Measurements from ENCODE around the gene PALM3.
A peak's percentile ranks its signal among the peaks of the same experiment; 100 is the strongest.
"Not testable (repeated sequence)": the region's sequence is repeated elsewhere in the genome, so short reads cannot be mapped to it uniquely, and the experiment has no call there.

PALM3 gene

DNA sequence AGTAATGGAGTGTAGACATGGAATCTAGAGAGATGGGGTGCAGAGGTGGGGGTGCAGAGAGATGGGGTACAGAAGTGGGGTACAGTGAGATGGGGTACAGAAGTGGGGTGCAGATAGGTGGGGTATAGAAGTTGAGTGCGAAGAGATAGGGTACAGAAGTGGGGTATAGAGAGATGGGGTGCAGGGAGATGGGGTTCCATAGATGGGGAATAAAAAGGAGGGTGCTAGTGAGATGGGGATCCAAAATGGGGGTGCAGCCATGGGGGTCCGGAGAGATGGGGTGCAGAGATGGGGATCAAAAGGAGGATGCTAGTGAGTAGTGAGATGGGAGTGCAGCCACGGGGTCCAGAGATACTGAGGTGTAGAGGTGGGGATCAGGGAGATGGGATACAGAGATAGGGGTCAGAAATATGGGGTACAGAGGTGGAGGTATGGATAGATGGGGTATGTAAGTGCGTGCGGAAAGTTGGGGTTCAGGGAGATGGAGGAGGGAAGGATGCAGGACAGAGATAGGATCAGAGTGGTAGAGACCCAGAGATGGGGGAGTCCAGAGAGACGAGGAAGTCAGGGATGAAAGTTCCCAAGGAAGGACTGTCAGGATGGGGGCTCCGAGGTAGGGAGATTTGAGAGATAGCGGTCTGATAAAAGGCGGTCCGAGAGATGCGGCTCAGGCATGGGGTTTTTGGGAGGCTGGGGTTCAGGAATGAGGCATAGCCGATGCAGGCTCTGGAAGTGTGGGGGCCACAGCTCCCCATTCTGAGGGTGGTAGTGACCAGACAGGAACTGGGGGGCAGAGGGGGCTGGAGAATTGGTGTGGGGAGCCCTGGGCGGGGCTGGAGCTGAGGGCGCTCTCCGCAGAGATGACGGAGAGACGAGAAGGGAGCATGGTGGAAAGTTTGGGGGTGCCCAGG is 3.4 kb downstream of the PALM3 start:
- no peak for FAIRE-seq

GRCh38 chr19:14056741-14057356 is 5.0 kb downstream of the PALM3 start:
- FAIRE-seq, result no peak

DNA sequence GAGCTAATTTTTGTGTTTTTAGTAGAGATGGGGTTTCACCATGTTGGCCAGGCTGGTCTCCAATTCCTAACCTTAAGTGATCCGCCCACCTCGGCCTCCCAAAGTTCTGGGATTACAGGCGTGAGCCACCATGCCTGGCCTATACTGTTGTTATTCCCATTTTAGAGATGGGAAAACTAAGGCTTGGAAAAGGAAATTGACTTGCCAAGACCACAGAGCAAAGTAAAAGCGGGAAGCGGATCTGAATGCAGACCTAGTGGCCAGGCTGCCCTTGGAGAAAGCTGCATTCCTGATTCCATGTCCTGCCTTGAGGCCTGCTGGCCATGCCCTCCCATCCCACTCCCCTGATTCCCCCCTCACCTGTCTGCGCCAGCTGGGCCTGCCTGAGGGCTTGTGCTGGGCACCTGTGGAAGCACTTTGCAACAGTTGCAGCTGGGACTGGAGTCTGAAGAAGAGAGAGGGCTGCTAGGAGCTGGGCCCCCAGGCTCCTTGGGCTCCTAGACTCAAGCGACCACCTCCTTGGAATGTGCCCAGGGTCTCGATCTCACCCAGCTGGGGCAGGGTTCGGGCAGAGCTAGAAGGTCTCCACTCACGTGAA is 5.7 kb downstream of the PALM3 start:
- FAIRE-seq, result no peak

DNA sequence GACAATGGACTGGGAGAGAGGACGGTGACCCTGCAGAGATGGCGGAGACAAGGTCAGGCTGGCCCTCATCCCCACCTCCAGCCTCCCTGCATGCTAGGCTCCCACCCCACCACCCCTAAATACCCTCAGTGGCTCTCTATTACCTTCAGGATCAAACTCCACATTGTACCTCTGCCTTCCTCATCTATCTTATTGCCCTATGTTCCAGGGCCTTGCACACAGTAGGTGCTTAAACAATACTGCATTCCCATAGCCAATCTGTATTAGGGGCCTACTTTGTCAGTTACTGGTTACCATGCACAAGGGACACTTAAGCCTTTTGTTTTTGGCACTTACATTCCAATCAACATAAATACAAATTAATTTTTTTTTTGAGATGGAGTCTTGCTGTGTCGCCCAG is 6.5 kb downstream of the PALM3 start:
- FAIRE-seq, result no peak

DNA sequence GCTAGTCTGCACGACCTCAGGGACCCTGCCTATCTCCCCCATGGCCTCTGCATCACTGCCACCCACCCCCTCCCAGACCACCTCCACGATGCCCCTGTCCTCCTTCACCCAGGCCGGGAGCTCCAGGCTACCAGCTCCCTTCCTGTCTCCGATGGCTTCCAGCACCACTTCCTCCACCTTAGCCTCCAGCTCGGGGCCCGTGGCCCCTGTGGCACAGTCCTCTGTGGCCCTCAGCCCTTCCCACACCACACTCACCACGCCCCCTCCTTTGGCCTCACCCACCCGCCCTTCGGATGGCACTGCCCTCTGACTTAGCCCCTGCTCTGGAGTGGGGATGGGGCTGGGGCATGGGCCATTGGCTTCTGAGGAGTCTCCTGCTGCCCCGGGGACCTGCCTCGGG is 7.2 kb downstream of the PALM3 start:
- no peak for FAIRE-seq

DNA sequence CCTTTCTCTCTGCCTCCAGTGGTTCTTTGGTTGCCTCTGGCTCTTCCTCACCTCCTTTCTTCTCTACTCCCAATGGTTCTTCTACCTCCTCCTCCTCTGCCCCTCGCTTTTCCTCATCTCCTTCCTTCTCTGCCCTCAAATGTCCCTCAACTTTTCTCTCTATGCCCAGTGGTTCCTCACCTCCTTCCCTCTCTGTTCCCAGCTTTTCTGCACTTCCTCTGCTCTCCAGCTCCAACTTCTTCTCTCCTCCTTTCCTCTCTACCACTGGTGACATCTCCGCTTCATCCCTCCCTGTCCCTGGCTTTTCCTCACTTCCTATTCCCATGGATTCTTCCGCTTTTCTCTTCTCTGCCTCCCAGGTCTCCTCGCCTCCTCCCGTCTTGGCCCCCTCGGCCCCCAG is 7.8 kb downstream of the PALM3 start:
- FAIRE-seq, result no peak

DNA sequence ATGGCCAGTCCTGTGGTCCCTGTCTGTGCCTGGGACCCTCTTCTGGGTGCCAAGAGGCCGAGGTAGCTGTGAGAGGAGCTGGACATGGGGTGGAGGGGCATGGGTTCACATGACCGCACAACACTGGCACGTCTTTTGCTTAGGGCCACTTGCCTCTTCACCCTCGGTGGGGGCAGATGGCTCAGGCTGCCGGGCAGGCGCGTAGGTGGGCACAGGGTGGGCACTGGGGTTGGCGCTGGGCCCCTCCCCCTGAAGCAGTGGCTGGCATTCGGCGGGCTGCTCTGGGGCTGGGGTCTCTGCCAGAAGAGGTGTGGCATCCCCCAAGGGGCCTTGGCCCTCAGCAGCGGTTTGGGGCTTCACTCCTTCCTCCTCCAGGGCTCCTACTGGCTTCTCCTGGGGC is 8.4 kb downstream of the PALM3 start:
- FAIRE-seq, result no peak

- no peak for FAIRE-seq
Observed at GRCh38 chr19:14053032-14053431, 8.8 kb downstream of the PALM3 start.

DNA sequence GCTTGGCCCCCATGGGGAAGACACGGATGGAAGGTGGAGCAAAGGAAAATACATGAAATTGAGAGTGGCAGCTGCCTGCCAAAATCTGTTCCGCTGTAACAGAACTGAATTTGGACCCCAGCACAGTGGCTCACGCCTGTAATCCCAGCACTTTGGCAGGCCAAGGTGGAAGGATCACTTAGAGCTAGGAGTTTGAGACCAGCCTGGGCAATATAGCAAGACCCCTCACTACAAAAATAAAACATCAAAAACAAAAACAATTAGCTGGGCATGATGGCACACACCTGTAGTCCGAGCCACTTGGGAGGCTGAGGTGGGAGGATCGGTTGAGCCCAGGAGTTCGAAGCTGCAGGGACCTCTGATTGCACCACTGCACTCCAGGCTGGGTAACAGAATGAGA is 9.4 kb downstream of the PALM3 start:
- no peak for FAIRE-seq

- no peak for FAIRE-seq
Observed at GRCh38 chr19:14051980-14052379, 9.9 kb downstream of the PALM3 start.

DNA sequence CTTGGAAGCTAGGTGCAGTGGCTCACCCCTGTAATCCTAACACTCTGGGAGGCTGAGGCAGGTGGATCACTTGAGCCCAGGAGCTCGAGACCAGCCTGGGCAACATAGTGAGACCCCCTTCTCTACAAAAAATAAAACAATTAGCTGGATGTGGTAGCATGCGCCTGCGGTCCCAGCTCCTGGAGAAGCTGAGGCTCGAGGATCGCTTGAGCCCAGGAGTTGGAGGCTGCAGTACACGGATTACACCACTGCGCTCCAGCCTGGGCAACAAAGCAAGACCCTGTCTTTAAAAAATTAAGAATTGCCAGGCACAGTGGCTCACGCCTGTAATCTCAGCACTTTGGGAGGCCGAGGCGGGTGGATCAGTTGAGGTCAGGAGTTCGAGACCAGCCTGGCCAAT is 10.9 kb downstream of the PALM3 start:
- FAIRE-seq, result not testable (repeated sequence)

- FAIRE-seq, result no peak
Observed at GRCh38 chr19:14050512-14050911, 11.4 kb downstream of the PALM3 start.

DNA sequence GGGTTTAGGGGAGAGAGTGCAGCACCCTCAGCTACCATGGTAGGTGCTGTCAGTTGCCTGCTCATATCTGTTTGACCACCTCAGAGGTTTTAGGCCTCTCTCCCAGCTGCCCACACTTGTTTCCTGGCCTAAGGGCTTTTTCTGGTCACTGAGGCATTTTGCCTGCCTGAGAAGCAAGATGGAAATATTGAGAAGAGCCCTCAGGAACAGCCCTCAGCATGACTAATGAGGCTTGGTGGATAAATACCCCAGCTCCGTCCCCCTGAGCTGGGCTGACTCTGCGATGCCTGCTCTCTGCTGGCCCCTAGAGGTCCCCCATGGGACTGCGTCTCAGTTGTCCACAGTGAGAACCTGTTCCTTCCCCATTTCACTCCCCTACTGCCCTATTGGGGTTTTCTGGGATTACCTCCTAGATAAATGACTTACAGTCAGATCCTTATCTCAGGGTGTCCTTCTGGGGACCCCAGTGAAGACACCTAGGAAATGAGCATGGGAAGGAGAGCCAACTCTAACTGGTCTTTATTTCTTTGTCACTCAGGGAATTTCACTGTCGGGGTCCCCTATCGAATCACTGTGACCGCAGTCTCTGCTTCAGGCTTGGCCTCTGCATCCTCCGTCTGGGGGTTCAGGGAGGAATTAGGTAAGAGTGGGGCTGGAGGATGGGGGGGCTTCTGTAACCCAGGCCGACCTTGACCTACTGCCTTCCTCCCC is 13.3 kb downstream of the PALM3 start:
- no peak for FAIRE-seq

DNA sequence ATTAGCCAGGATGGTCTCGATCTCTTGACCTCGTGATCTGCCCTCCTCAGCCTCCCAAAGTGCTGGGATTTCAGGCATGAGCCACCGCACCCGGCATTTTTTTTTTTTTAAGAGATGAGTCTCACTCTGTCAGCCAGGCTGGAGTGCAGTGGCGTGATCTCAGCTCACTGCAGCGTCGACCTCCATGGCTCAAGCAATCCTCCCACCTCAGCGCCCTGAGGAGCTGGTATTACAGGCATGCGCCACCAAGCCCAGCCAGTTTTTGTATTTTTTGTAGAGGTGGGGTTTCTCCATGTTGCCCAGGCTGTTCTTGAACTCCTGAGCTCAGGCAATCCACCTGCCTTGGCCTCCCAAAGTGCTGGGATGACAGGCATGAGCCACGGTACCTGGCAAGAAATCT is 14.0 kb downstream of the PALM3 start:
- not testable (repeated sequence) for FAIRE-seq

DNA sequence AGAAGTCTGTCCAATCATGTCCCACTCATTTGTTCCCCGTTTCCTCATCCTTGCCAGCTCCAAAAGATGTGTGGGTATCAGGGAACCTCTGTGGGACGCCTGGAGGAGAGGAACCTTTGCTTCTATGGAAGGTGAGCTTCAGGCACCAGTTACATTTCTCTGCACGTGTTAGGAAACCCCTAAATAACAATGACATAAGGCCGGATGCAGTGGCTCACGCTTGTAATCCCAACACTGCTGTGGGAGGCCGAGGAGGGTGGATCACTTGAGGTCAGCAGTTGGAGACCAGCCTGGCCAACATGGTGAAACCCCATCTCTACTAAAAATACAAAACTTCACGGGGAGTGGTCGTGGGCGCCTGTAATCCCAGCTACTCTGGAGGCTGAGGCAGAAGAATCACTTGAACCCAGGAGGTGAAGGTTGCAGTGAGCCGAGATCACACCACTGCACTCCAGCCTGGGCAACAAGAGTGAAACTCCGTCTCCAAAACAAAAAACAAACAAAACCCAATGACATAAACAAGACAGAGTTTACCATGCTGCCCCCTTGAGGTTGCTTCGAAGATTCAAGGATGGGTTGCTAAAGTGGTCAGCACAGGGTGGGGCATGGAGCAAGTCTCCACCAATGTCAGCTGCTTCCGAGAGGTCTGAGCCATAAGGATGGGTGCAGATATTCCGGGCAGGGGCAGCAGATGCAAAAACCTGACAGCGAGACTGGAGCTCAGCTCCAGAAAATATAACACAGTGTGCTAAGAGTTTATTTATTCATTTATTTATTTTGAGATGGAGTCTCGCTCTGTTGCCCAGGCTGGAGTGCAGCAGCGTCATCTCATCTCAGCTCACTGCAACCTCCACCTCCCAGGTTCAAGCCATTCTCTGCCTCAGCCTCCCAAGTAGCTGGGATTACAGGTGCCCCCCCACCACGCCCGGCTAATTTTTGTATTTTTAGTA is 18.9 kb downstream of the PALM3 start:
- FAIRE-seq, result peak; percentile 82

DNA sequence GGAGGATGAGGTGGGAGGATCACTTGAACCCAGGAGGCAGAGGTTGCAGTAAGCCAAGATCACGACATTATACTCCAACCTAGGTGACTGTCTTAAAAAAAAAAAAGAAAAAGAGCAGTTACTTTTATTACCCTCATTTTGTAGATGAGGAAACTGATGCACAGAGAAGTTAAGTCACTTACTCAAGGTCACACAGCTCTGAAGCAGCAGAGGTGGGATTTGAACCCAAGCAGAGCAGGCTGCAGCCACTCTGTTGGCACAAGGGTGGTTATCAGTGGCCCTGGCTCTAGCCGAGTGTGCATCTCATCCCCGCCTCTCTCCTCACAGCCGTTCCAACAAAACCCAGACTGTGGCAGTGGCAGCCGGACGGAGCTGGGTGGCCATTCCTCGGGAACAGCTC is 22.7 kb downstream of the PALM3 start:
- no peak for FAIRE-seq

- no peak for FAIRE-seq
Observed at GRCh38 chr19:14035706-14036105, 26.2 kb downstream of the PALM3 start.

DNA sequence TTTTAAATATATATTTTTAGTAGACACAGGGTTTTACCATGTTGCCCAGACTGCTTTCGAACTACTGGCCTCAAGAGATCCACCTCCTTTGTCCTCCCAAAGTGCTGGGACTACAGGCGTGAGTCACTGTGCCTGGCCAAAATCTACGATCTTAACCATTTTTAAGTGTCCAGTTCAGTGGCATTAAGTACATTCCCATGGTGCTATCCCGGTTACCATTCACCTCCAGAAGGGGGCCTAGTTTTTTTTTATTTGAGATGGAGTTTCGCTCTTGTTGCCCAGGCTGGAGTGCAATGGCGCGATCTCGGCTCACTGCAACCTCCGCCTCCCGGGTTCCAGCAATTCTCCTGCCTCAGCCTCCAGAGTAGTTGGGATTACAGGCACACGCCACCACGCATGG is 26.7 kb downstream of the PALM3 start:
- not testable (repeated sequence) for FAIRE-seq

DNA sequence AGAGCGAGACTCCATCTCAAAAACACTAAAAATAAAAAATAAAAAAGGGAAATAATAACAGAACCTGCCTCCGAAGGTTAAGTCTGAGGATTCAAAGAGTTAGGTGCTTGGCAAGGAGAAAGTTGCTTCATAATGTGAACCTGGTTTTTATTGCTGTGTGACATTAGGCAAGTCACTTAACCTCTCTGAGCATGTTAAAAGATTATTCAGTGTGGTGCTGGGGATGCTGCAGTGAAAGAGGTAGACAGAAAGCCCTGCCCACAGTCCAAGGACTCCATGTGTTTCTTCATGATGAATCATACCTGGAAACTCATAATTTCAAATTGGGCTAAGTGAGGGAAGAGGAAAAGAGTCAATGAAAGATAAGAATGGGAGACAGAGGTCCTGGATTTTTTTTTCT is 27.9 kb downstream of the PALM3 start:
- FAIRE-seq, result no peak

DNA sequence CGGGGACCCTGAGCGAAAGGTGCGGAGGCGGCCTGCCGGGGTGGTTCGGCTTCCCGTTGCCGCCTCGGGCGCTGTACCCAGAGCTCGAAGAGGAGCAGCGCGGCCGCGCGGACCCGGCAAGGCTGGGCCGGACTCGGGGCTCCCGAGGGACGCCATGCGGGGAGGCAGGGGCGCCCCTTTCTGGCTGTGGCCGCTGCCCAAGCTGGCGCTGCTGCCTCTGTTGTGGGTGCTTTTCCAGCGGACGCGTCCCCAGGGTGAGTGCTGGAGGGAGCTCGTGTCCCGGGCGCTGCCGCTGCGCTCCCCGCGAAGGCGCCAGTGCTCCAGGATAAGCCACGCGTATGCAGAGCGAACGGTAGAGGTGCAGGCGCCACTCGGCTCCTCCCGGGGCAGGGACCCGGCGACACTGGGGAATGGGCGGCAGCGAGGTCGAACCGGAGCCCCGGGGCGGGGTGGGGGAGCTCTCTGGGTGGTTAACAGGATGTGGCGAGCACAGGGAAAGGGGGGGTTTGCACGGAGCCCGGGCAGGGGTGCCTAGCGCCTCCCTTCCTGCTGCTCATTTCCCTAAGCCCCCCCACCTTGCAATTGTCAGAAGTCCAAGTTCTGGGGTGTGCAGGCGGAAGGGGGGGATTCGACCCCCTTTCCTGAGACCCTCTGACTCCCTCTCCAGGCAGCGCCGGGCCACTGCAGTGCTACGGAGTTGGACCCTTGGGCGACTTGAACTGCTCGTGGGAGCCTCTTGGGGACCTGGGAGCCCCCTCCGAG is 30.0 kb downstream of the PALM3 start, which contains the start of gene IL27RA:
Gene IL27RA (plus strand): TSS at position 44 of the 762 bp plus-strand sequence. CDS start 111 bp downstream, at position 155.
- FAIRE-seq, result no peak

DNA sequence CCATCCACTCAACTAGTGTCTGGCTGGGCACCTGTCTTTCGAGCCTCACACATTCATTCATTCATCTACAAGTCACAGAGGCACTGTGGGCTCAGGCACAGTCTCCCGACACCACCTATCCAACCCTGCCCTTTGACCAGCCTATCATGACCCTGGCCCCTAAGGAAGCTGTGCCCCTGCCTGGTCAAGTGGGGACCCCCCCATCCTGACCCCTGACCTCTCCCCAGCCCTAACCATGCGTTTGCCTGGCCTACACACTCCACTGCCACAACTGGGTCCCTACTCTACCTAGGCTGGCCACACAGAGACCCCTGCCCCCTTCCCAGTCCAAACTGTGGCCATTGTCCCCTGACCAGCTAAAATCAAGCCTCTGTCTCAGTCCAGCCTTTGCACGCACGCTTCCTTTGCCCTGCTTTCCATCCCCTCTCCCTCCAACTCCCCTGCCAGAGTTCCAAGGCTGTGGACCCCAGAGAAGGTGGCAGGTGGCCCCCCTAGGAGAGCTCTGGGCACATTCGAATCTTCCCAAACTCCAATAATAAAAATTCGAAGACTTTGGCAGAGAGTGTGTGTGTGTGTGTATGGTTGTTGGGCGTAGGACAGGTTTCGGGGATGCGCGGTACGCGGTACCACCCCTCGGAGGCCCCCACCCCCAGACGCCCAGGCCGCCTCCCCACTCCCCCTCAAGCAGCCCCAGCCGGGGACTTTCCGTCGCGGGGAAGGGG is 30.7 kb downstream of the PALM3 start:
- no peak for FAIRE-seq
